Trophoblast cell (in vitro differentiated cells and primary cell): ENCODE measurements around the gene CHD1. TPM values are rescaled to one million over a fixed set of nuclear protein-coding genes. Genes with fewer than 3 reads are reported as not detected.
A peak's percentile ranks its signal among the peaks of the same experiment; 100 is the strongest.

Experiments used
- DNase-seq, 2 donors: peaks; one replicate each; pipeline ENCODE4 v3.0.0-alpha.2; 2016
- H2AFZ ChIP-seq: 2 replicates; pipeline ENCODE4 v1.6.1; 2013; ENCODE audit warnings: low read length, moderate library complexity, mild to moderate bottlenecking; ENCODE audit not compliant: insufficient read depth, poor library complexity
- H2AK5ac ChIP-seq: 2 replicates; pipeline ENCODE4 v1.6.1; 2013; ENCODE audit warnings: mild to moderate bottlenecking, low read length
- H2BK120ac ChIP-seq: 2 replicates; pipeline ENCODE4 v1.6.1; 2013; ENCODE audit warnings: low read length, mild to moderate bottlenecking, moderate library complexity; ENCODE audit not compliant: insufficient read depth, poor library complexity
- H2BK12ac ChIP-seq: 2 replicates; pipeline ENCODE4 v1.6.1; 2013; ENCODE audit warnings: mild to moderate bottlenecking, low read length, moderate library complexity
- H2BK5ac ChIP-seq: 2 replicates; pipeline ENCODE4 v1.6.1; 2013; ENCODE audit warnings: low read length, low read depth, moderate library complexity, mild to moderate bottlenecking; ENCODE audit not compliant: poor library complexity
- H3K14ac ChIP-seq: 2 replicates; pipeline ENCODE4 v1.6.1; 2013; ENCODE audit warnings: mild to moderate bottlenecking, low read length
- H3K18ac ChIP-seq: 2 replicates; pipeline ENCODE4 v1.6.1; 2013; ENCODE audit warnings: mild to moderate bottlenecking, low read length
- H3K23ac ChIP-seq: 2 replicates; pipeline ENCODE4 v1.6.1; 2013; ENCODE audit warnings: low read length
- H3K27ac ChIP-seq: 2 replicates; pipeline ENCODE4 v1.5.1; 2013; ENCODE audit warnings: low read depth, mild to moderate bottlenecking, inconsistent platforms, low read length, moderate library complexity
- H3K27me3 ChIP-seq: 2 replicates; pipeline ENCODE4 v1.6.1; 2013; ENCODE audit warnings: inconsistent platforms, mild to moderate bottlenecking, low read length, moderate library complexity; ENCODE audit not compliant: insufficient read depth
- H3K36me3 ChIP-seq, 2 experiments: 1 replicate in 1 of 2; 2 replicates in 1 of 2; pipeline ENCODE4 v1.6.1; 2013; ENCODE audit warnings: low read length in 2 of 2, mild to moderate bottlenecking in 2 of 2, moderate library complexity in 1 of 2; ENCODE audit not compliant: insufficient read depth in 2 of 2, control insufficient read depth in 1 of 2
- H3K4ac ChIP-seq: 2 replicates; pipeline ENCODE4 v1.6.1; 2013; ENCODE audit warnings: low read depth, mild to moderate bottlenecking, low read length, moderate library complexity
- H3K4me1 ChIP-seq, 2 experiments: 1 replicate in 1 of 2; 2 replicates in 1 of 2; pipeline ENCODE4 v1.6.1; 2013; ENCODE audit warnings: low read length in 2 of 2, mild to moderate bottlenecking in 2 of 2, moderate library complexity in 1 of 2; ENCODE audit not compliant: insufficient read depth in 2 of 2, control insufficient read depth in 1 of 2
- H3K4me2 ChIP-seq: 2 replicates; pipeline ENCODE4 v1.6.1; 2013; ENCODE audit warnings: inconsistent platforms, mild to moderate bottlenecking, low read length, moderate library complexity
- H3K4me3 ChIP-seq: 2 replicates; pipeline ENCODE4 v1.5.1; 2013; ENCODE audit warnings: mild to moderate bottlenecking, low read depth, low read length, inconsistent platforms
- H3K79me1 ChIP-seq: one replicate; pipeline ENCODE4 v1.6.1; 2013; ENCODE audit warnings: low read length
- H3K79me2 ChIP-seq: 2 replicates; pipeline ENCODE4 v1.6.1; 2013; ENCODE audit warnings: low read length, mild to moderate bottlenecking; ENCODE audit not compliant: control insufficient read depth, insufficient read depth, poor library complexity
- H3K9ac ChIP-seq: 2 replicates; pipeline ENCODE4 v1.6.1; 2013; ENCODE audit warnings: mild to moderate bottlenecking, low read length
- H3K9me3 ChIP-seq: 2 replicates; pipeline ENCODE4 v1.6.1; 2013; ENCODE audit warnings: low read depth, mild to moderate bottlenecking, control low read depth, inconsistent platforms, low read length; ENCODE audit not compliant: insufficient read depth
- H4K12ac ChIP-seq: 2 replicates; pipeline ENCODE4 v1.6.1; 2013; ENCODE audit warnings: low read depth, mild to moderate bottlenecking, low read length, moderate library complexity
- H4K8ac ChIP-seq: 2 replicates; pipeline ENCODE4 v1.6.1; 2013; ENCODE audit warnings: low read depth, mild to moderate bottlenecking, low read length, moderate library complexity
- H4K91ac ChIP-seq: one replicate; pipeline ENCODE4 v1.6.1; 2013; ENCODE audit warnings: low read depth, mild to moderate bottlenecking, low read length, moderate library complexity
- WGBS: extraction: QIAGEN DNeasy Blood & Tissue Kit; methylation state at CpG from one replicate; pipeline ENCODE4 v1.1.7; 2013; ENCODE audit warnings: missing lambda C conversion rate; ENCODE audit not compliant: insufficient read length, insufficient coverage; ENCODE audit errors: extremely low coverage; 5-methylcytosine and 5-hydroxymethylcytosine counted together
- polyA plus RNA-seq: library from polyadenylated mRNA; stranded (reverse); fragments of 200-250 nt; gene quantifications from 2 replicates; pipeline ENCODE4 v1.2.3, GENCODE V29; 2013

CHD1 gene
- 22.7 and 24.0 TPM in 2 replicates for polyA plus RNA-seq

DNA sequence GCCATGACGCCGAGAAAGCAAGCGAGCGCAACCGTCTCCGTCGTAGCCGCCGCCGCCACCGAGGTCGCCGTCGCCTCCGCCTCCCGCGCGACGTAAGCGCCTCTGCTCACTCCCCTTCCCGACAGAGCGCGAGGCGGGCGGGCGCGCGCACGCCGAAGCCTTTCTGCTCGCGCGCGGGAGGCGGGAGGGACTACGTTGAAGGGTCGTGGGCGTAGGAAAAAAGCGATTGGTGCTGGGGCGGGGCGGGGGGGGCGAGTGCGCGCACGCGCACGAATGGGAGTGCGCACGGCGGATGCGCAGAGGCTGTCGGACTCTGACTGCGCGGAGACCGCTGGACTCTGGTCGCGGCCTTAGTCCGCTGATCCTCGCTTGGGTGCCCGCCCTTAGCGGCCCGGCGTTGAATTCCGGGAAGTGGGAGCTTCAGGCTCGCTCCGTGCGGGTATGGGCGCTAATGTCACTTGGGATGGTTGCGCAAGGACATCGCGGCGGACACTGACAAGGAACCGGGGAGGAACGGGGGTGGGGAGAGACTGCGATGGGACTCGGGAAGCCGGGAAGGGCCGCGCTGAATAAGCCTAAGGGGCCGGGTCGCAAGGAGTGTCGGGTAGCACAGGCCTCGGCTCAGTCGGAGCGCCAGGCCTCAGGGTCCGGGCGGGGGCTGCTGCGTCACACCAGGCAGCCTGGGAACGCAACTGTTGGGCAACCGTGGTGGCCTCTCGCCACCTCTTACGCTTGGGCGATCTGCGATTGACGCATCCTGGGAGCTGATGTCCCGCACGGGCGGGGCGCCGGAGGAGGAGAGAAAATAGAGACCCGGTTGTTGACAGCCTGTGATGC, at the start of gene CHD1:
TSS of gene CHD1 (minus strand) at position 135 of the 837 bp plus-strand sequence. CDS start 2,621 bp downstream, outside the sequence.
- peak within 1 kb of the TSS; percentile 95 for H2AFZ ChIP-seq
- H3K23ac ChIP-seq: no peak within 1 kb of the TSS
- no peaks in the 10 kb centered on the region for H3K4me1 ChIP-seq
- H4K8ac ChIP-seq: peak within 1 kb of the TSS; percentile 88
- H4K12ac ChIP-seq: peak within 1 kb of the TSS; percentile 95
- peak within 1 kb of the TSS; percentile 98 for H3K18ac ChIP-seq
- H2BK12ac ChIP-seq: no peak within 1 kb of the TSS
- H2AK5ac ChIP-seq: peak within 1 kb of the TSS; percentile 22
- no CpG with 5 or more reads among the region's 101 CpGs for WGBS
- peaks cover 2 to 4% of the 10 kb centered on the region in 2 experiments for H3K36me3 ChIP-seq
- H2BK5ac ChIP-seq: peak within 1 kb of the TSS; percentile 91
- peak; percentile 99 for DNase-seq
- H4K91ac ChIP-seq: peak within 1 kb of the TSS; percentile 95
- H3K79me2 ChIP-seq: peaks cover 11% of the 10 kb centered on the region
- peak within 1 kb of the TSS; percentile 99 for H3K9ac ChIP-seq
- no peaks in the 10 kb centered on the region for H3K9me3 ChIP-seq
- peak within 1 kb of the TSS; percentile 85 for H3K4ac ChIP-seq
- H3K79me1 ChIP-seq: peaks cover 12% of the 10 kb centered on the region
- peak within 1 kb of the TSS; percentile 97 for H3K27ac ChIP-seq
- peak within 1 kb of the TSS; percentile 69 for H2BK120ac ChIP-seq
- H3K4me3 ChIP-seq: peak within 1 kb of the TSS; percentile 96
- peak within 1 kb of the TSS; percentile 97 for H3K4me2 ChIP-seq
- peak within 1 kb of the TSS; percentile 90 for H3K14ac ChIP-seq
- no peaks in the 10 kb centered on the region for H3K27me3 ChIP-seq

DNA sequence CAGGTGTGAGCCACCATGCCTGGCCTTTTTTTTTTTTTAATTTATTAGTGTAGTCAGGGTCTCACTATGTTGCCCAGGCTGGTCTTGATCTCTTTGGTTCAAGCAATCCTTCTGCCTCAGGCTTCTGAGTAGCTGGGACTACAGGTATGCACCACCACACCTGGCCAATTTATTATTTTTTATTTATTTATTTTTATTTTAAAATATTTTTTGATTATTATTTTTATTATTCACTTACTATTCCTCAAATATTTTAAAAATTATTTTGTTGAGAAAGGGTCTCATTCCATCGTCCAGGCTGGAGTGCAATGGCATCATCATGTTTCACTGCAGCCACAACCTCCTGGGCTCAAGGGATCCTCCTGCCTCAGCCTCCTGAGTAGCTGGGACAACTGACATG, 49.7 kb upstream of the CHD1 start:
- Histone ChIP-seq H2BK5ac (no peak overlapping the region), H3K9ac (no peak overlapping the region), H2AFZ (no peak overlapping the region)

DNA sequence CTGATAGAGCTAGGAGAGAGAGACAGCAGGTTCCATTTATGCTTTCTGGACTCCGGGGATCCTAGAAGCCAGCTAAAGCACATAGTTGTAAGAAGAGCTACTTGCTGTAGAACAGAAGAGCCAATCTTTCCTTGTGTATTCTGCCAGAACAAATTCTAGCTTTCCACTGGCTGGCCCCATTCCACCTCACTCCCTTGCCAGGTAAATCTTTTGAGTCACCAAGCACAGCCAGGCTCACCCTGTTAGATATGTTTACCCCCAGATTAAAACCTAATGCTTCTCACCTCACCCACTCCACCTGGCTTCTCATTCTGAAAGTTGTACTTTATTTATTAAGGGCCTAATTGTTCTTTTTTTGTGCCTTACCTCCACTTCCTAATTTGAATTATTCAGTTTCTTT, 48.9 kb upstream of the CHD1 start:
- H4K91ac ChIP-seq: no peak overlapping the region
- H3K9ac ChIP-seq: no peak overlapping the region
- H2AFZ ChIP-seq: no peak overlapping the region
- no peak overlapping the region for H2BK5ac ChIP-seq
- H3K27me3 ChIP-seq: no peaks in the 10 kb centered on the region
- no peak for DNase-seq
- no peak overlapping the region for H2AK5ac ChIP-seq
- H3K4me2 ChIP-seq: no peak overlapping the region
- H2BK120ac ChIP-seq: no peak overlapping the region
- no peaks in the 10 kb centered on the region for H3K9me3 ChIP-seq
- H2BK12ac ChIP-seq: no peak overlapping the region
- no peak overlapping the region for H3K14ac ChIP-seq
- H4K8ac ChIP-seq: no peak overlapping the region
- no peaks in the 10 kb centered on the region for H3K4me1 ChIP-seq
- H3K79me1 ChIP-seq: no peaks in the 10 kb centered on the region
- H3K36me3 ChIP-seq: no peaks in the 10 kb centered on the region
- no peak overlapping the region for H3K4ac ChIP-seq
- no CpG with 5 or more reads among the region's 1 CpG for WGBS
- no peak overlapping the region for H3K27ac ChIP-seq
- H3K18ac ChIP-seq: no peak overlapping the region
- H3K23ac ChIP-seq: no peak overlapping the region
- no peak overlapping the region for H4K12ac ChIP-seq
- no peaks in the 10 kb centered on the region for H3K79me2 ChIP-seq
- H3K4me3 ChIP-seq: no peak overlapping the region

More for the DNA sequence above, 49.7 kb upstream of the CHD1 start:
- H3K18ac ChIP-seq: no peak overlapping the region
- no peaks in the 10 kb centered on the region for H3K4me1 ChIP-seq
- no CpG with 5 or more reads among the region's 1 CpG for WGBS
- no peak overlapping the region for H3K27ac ChIP-seq
- H3K14ac ChIP-seq: no peak overlapping the region
- H3K79me1 ChIP-seq: no peaks in the 10 kb centered on the region
- H3K79me2 ChIP-seq: no peaks in the 10 kb centered on the region
- H2BK12ac ChIP-seq: no peak overlapping the region
- no peak overlapping the region for H4K8ac ChIP-seq
- no peak overlapping the region for H3K4me2 ChIP-seq
- no peaks in the 10 kb centered on the region for H3K27me3 ChIP-seq
- no peak overlapping the region for H2AK5ac ChIP-seq
- H4K91ac ChIP-seq: no peak overlapping the region
- no peak overlapping the region for H4K12ac ChIP-seq
- no peaks in the 10 kb centered on the region for H3K9me3 ChIP-seq
- no peak overlapping the region for H2BK120ac ChIP-seq
- no peak for DNase-seq
- H3K23ac ChIP-seq: no peak overlapping the region
- H3K36me3 ChIP-seq: no peaks in the 10 kb centered on the region
- H3K4me3 ChIP-seq: no peak overlapping the region
- H3K4ac ChIP-seq: no peak overlapping the region

DNA sequence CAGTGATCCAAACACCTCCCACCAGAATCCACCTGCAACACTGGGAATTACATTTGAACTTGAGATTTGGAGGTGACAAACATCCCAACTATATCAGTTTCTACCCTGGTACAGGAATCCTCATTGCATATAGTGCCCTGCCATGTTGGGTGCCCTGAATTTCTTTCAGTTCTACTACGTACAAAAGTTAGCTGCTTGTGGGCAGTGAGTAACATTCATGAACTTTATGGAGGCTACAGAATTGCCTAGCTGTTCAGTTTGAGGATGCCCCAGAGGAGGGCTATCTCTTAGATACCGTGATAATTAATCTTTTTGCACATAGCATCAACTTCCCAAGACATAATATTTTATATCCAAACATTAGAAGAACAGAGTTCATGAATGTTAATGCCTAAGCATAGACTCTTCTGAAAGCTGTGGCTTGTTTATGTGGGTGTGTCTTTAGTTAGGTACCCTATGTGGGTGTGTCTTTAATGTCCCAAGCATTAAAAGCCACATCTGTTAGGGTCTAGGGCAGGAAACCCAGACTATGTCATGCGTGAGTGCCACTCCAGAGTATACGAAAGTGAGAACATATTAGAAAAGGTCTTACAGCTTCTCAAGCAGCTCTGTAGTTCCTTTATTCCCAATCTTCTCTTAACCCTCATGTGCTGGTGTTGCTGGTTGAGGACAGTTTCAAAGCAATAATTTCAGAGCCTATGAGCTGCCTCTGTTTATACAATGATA, 47.0 kb upstream of the CHD1 start:
- no peak overlapping the region for H2AK5ac ChIP-seq
- H2BK5ac ChIP-seq: no peak overlapping the region
- H4K8ac ChIP-seq: no peak overlapping the region
- no peaks in the 10 kb centered on the region for H3K27me3 ChIP-seq
- no peaks in the 10 kb centered on the region for H3K4me1 ChIP-seq
- no peaks in the 10 kb centered on the region for H3K79me2 ChIP-seq
- H3K23ac ChIP-seq: no peak overlapping the region
- no CpG with 5 or more reads among the region's 4 CpGs for WGBS
- DNase-seq: no peak
- H3K9ac ChIP-seq: no peak overlapping the region
- H3K4me3 ChIP-seq: no peak overlapping the region
- H3K14ac ChIP-seq: no peak overlapping the region
- H3K4me2 ChIP-seq: no peak overlapping the region
- no peaks in the 10 kb centered on the region for H3K79me1 ChIP-seq
- H3K4ac ChIP-seq: no peak overlapping the region
- H3K27ac ChIP-seq: no peak overlapping the region
- H2BK12ac ChIP-seq: no peak overlapping the region
- H3K18ac ChIP-seq: no peak overlapping the region
- no peaks in the 10 kb centered on the region for H3K36me3 ChIP-seq
- H4K91ac ChIP-seq: no peak overlapping the region
- no peak overlapping the region for H2AFZ ChIP-seq
- no peak overlapping the region for H2BK120ac ChIP-seq
- no peaks in the 10 kb centered on the region for H3K9me3 ChIP-seq
- H4K12ac ChIP-seq: no peak overlapping the region
